ENCODE results near the gene CNTNAP5.

The CNTNAP5 gene

DNA sequence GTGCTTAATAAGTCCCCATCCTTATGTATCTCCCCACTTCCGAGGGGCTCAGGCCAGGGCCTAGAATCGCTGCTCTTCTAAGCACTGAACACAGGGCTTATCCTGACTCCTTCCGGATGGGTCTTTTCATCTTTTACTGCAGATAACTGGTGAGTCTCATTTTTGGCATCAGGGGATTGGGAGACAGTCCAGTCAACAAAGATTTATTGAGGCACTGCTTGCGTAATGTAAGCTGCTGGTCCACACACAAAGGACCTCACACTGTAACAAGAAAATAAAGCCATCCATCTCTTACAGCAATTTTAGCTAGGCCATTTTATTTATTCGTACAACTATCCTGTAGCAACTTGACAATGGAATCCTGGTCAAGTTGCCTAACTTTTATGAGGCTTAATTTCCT lies 600.5 kb downstream of the CNTNAP5 start (continued):
- TF ChIP-seq, protein P1, sequence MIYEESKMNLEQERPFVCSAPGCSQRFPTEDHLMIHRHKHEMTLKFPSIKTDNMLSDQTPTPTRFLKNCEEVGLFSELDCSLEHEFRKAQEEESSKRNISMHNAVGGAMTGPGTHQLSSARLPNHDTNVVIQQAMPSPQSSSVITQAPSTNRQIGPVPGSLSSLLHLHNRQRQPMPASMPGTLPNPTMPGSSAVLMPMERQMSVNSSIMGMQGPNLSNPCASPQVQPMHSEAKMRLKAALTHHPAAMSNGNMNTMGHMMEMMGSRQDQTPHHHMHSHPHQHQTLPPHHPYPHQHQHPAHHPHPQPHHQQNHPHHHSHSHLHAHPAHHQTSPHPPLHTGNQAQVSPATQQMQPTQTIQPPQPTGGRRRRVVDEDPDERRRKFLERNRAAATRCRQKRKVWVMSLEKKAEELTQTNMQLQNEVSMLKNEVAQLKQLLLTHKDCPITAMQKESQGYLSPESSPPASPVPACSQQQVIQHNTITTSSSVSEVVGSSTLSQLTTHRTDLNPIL (CRISPR knock-in tag; IDR thresholded peaks at IDR 0.05; ENCODE audit: low read depth), result no peak

DNA sequence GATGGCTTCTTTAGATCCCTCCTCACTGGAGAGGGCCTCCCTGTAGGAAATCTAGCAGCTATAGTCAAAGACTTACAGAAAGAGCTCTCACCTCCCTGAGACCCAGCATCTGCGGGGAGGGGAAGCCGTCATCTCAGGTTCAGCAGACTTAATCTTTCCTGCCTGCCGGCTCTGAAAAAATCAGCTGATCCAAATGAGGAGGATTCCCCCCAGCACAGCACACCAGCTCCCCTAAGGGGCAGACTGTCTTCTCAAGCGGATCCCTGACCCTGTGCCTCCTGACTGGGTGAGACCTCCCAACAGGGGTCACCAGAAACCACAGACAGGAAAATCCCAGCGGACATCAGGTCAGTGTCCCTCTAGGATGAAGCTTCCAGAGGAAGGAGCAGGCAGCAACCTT lies 601.9 kb downstream of the CNTNAP5 start:
- ATAC-seq, result no peak
- TF ChIP-seq ZFP3 (CRISPR knock-in tag; IDR thresholded peaks at IDR 0.05) (no peak), ESRRG (CRISPR knock-in tag; IDR thresholded peaks at IDR 0.05) (no peak), ZFP30 (CRISPR knock-in tag; IDR thresholded peaks at IDR 0.05) (no peak), OSR1 (CRISPR knock-in tag; IDR thresholded peaks at IDR 0.05) (no peak), RARB (CRISPR knock-in tag; IDR thresholded peaks at IDR 0.05) (no peak), TOX (CRISPR knock-in tag; IDR thresholded peaks at IDR 0.05; ENCODE audit: borderline replicate concordance) (no peak), CSDC2 (CRISPR knock-in tag; IDR thresholded peaks at IDR 0.05) (no peak), ZNF8 (CRISPR knock-in tag; IDR thresholded peaks at IDR 0.05) (no peak)
- TF ChIP-seq, protein P2, sequence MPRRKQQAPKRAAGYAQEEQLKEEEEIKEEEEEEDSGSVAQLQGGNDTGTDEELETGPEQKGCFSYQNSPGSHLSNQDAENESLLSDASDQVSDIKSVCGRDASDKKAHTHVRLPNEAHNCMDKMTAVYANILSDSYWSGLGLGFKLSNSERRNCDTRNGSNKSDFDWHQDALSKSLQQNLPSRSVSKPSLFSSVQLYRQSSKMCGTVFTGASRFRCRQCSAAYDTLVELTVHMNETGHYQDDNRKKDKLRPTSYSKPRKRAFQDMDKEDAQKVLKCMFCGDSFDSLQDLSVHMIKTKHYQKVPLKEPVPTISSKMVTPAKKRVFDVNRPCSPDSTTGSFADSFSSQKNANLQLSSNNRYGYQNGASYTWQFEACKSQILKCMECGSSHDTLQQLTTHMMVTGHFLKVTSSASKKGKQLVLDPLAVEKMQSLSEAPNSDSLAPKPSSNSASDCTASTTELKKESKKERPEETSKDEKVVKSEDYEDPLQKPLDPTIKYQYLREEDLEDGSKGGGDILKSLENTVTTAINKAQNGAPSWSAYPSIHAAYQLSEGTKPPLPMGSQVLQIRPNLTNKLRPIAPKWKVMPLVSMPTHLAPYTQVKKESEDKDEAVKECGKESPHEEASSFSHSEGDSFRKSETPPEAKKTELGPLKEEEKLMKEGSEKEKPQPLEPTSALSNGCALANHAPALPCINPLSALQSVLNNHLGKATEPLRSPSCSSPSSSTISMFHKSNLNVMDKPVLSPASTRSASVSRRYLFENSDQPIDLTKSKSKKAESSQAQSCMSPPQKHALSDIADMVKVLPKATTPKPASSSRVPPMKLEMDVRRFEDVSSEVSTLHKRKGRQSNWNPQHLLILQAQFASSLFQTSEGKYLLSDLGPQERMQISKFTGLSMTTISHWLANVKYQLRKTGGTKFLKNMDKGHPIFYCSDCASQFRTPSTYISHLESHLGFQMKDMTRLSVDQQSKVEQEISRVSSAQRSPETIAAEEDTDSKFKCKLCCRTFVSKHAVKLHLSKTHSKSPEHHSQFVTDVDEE (CRISPR knock-in tag; IDR thresholded peaks at IDR 0.05), result no peak
- TF ChIP-seq, protein P3, sequence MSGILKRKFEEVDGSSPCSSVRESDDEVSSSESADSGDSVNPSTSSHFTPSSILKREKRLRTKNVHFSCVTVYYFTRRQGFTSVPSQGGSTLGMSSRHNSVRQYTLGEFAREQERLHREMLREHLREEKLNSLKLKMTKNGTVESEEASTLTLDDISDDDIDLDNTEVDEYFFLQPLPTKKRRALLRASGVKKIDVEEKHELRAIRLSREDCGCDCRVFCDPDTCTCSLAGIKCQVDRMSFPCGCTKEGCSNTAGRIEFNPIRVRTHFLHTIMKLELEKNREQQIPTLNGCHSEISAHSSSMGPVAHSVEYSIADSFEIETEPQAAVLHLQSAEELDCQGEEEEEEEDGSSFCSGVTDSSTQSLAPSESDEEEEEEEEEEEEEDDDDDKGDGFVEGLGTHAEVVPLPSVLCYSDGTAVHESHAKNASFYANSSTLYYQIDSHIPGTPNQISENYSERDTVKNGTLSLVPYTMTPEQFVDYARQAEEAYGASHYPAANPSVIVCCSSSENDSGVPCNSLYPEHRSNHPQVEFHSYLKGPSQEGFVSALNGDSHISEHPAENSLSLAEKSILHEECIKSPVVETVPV (CRISPR knock-in tag; IDR thresholded peaks at IDR 0.05), result no peak
- TF ChIP-seq, protein P1 (CRISPR knock-in tag; IDR thresholded peaks at IDR 0.05; ENCODE audit: low read depth), result no peak
- TF ChIP-seq, protein P4, sequence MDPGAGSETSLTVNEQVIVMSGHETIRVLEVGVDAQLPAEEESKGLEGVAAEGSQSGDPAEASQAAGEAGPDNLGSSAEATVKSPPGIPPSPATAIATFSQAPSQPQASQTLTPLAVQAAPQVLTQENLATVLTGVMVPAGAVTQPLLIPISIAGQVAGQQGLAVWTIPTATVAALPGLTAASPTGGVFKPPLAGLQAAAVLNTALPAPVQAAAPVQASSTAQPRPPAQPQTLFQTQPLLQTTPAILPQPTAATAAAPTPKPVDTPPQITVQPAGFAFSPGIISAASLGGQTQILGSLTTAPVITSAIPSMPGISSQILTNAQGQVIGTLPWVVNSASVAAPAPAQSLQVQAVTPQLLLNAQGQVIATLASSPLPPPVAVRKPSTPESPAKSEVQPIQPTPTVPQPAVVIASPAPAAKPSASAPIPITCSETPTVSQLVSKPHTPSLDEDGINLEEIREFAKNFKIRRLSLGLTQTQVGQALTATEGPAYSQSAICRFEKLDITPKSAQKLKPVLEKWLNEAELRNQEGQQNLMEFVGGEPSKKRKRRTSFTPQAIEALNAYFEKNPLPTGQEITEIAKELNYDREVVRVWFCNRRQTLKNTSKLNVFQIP (CRISPR knock-in tag; IDR thresholded peaks at IDR 0.05; ENCODE audit: borderline replicate concordance, low read depth), result no peak
- TF ChIP-seq, protein P5, sequence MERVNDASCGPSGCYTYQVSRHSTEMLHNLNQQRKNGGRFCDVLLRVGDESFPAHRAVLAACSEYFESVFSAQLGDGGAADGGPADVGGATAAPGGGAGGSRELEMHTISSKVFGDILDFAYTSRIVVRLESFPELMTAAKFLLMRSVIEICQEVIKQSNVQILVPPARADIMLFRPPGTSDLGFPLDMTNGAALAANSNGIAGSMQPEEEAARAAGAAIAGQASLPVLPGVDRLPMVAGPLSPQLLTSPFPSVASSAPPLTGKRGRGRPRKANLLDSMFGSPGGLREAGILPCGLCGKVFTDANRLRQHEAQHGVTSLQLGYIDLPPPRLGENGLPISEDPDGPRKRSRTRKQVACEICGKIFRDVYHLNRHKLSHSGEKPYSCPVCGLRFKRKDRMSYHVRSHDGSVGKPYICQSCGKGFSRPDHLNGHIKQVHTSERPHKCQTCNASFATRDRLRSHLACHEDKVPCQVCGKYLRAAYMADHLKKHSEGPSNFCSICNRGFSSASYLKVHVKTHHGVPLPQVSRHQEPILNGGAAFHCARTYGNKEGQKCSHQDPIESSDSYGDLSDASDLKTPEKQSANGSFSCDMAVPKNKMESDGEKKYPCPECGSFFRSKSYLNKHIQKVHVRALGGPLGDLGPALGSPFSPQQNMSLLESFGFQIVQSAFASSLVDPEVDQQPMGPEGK (CRISPR knock-in tag; IDR thresholded peaks at IDR 0.05; ENCODE audit: borderline replicate concordance), result no peak

DNA sequence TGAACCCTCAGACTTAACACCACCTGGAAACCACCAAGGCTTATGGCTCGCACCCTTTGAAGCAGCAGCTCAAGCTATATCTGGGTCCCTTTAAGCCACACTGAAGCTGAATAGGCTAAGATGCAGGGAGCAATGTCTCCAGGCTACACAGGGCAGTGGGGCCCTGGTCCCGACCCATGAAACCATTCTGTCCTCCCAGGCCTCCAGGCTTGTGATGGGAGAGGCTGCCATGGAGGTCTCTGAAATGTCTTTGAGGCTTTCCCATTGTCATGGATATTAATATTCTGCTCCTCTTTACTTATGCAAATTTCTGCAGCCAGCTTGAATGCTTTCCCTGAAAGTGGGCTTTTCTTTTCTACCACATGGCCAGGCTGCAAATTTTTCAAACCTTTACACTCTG lies 608.7 kb downstream of the CNTNAP5 start:
- ATAC-seq, result no peak
- no peak for TF ChIP-seq ZNF70 (CRISPR knock-in tag; IDR thresholded peaks at IDR 0.05)
- no peak for TF ChIP-seq TOX (CRISPR knock-in tag; IDR thresholded peaks at IDR 0.05; ENCODE audit: borderline replicate concordance)
- no peak for TF ChIP-seq TCF4 (CRISPR knock-in tag; IDR thresholded peaks at IDR 0.05; ENCODE audit: borderline replicate concordance)
- TF ChIP-seq ARNTL (CRISPR knock-in tag; IDR thresholded peaks at IDR 0.05; ENCODE audit: borderline replicate concordance, low read depth), result no peak
- TF ChIP-seq, protein P3 (CRISPR knock-in tag; IDR thresholded peaks at IDR 0.05), result no peak

Measured in SK-N-SH treated with all-trans-retinoic acid at 6 μM for 48 hours (cell line).